GM04504 (cell line): ENCODE data around the gene MYPN.
"Not testable (repeated sequence)": the region's sequence is repeated elsewhere in the genome, so short reads cannot be mapped to it uniquely, and the experiment has no call there.

ENCODE experiments used
- DNase-seq: peaks from one replicate; pipeline ENCODE4 v3.0.0-alpha.2; 2012; ENCODE audit warnings: low read depth

MYPN gene

DNA sequence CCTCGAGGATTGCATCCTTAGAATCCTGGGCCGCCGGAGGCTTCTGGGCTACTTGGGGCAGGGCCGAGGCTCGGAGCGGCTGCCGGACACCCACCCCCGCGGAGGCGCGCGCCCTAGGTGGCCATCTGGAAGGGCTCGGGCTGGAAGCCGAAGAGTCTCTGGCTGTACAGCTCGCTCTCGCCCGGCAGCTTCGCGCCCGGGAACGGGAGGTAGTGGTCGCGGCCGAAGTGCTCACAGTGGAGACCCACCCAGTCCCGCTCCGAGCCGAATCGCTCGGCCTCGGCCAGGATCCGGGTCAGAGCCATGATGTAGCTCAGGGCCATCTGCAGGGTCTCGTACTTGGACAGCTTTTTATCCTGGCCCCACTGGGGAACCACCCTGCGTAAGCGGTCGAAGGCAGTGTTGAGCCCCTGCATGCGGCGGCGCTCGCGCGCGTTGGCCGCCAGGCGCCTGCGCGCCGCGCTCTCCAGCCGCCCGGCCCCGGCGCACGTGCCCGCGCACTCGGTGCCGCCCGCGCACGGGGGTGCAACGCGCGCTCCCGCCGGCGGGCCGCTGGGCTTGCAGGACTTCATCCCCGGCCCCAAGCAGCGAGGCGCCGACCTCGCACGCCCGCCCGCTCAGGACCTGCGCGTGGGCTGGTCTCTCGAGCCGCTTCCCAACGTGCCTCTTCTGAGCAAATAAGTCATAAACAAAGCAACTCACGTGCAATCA, 122.0 kb downstream of the MYPN start:
- peak; percentile 35 for DNase-seq

DNA sequence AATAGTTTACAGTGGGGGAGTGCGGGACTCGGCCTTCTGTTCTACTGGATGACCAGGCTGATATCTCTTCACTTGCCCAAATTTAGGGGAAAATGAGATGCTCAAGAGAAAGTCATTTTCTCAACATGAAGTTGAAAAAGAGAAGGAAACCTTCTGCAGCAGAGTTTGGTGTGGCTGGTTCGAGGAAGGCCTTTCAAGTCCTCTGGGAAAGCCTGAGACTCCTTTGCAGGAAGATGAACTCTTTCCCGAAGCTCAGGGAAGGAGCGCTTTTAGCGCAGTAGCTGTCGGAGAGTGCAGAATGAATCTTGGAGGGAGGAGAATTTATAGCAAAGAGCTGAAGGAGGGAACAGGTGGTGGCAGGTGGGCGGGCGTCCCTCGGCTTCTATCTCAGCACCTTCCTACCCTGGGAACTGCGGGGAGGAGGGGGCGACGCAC, 122.5 kb downstream of the MYPN start, which contains the start of gene ATOH7:
ATOH7 (minus strand) TSS at position 297 of the 435 bp plus-strand sequence. CDS start 436 bp downstream, outside the sequence.
- no peak for DNase-seq

DNA sequence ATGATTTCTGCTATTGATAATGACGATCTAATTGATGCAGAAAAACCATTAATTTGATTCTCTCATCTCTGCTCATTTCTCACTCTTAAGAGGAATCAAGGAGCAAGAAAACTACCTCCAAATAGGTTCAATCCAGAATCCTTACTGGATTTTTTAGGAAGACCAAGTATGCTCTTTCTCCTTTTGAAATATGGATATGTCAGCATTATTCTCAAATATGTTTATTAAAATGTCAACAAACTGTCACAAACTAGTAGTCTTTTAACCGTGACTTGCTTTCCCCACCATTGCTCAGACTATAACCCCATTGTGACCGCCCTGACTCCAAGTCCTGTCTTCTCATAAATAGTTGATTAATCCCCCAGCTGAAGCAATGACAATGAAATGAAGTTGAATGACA, 123.8 kb downstream of the MYPN start:
- no peak for DNase-seq

DNA sequence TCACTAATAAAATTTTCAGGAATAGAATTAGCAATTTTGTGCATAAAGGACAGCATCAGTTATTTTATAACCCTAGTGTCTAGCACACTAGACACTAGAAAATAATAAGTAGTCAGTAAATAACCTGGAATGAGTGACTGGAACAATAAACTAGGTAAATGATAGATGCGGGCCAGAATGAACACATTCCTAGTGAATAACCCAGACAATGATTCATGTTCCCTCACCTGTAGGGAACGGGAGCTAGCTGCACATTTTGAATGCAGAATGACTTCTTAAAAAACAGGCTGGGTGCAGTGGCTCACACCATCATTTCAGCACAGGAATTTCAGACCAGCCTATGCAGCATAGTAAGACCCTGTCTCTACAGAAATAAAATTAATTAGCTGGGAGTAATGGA, 125.8 kb downstream of the MYPN start:
- no peak for DNase-seq

DNA sequence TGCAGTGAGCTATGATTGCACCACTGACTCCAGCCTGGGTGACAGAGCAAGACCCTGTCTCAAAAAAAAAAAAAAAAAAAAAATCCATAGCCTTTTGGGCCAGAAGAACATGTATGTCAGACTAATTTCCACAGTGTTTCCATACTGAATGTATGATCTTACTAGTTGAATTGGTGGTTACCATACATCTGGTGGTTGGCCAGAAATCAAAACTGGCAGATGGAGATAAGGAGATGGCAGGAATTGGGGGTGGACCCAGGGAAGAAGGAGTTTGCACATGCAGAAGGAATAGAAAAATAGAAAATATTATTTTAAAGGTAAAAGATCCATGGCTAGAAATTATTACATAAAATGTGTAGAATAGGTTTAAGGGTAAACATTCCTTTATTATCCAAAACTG, 126.3 kb downstream of the MYPN start:
- DNase-seq = no peak

DNA sequence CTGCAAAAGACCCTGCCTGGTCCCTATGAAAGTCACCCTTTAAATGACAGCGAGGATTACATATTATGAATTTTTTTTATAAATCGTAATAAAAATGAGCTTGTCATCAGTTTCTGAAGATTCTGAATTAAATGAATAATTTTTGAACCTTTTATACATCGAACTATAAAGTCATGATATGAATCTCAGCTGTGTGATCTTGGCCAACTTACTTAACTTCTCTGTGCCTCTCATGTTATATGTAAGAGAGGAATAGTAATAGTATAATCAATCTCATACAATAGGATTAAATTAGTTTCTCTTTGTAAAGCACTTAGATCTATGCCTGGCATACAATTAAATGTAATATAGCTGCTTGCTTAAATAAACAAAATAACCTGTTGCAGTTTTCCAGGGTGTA, 127.9 kb downstream of the MYPN start:
- DNase-seq = no peak

DNA sequence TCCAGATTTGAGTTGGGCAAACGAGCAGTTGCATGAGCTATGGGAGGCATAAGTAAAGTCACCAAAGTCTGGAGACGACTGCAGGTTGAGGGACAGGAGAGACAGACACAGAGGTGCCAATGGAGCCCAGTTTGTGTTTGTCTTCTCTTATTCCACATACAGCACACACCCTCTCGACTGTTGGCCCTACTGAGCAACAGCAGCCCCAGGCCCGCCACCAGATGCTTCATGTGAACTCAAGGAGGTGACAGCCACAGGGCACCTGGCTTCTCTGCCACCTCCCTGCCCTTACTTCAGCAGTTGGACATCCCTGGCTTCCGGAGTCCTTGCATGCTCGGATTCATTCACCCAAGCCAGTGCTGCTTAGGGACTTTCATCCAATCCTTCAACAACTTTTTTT, 129.1 kb downstream of the MYPN start:
- no peak for DNase-seq

DNA sequence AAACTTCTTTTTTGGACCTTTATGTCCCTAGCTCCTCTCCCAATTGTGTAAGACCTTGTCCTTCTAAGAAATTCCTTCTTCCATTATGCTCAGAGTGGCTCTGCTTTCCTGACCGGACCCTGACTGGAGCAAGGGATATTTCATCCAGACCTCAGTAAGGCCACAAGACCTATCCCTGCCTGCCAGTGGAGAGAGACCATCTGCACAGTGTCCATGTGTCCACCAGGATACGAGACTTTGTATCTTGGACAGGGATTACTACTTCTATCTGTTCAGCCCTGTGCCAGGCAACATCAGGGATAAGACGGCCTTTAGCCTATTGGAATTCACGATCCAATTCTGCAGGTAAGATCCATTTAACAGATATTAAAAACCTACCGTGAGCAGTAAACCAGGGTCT, 129.8 kb downstream of the MYPN start:
- DNase-seq = no peak

DNA sequence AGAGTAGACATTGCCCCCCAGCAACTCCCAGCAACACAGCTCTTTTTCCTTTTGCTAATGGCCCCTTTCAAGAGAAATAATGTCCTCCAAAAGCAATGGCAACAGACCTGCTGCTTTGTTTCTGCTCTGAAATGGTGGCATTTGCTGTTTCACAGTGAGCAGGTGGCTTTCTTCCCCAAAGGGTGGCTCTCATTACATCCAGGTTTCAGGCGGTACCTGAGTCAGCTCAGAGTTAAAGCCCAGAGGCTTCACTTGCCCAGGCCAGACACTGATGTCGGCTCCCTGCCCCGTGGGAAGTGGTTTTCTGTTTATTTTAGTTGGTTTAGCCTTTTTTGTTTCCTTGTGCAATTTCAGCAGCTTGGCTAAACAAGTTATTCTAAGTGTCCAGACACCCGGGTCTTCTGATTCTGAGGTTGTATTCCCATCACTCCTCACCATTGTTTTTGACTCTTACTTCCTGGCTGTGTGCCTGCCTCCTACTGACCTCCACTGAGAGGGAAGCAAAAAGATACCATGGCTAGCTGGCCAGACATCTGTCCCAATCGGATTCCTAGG, 130.4 kb downstream of the MYPN start:
- no peak for DNase-seq

DNA sequence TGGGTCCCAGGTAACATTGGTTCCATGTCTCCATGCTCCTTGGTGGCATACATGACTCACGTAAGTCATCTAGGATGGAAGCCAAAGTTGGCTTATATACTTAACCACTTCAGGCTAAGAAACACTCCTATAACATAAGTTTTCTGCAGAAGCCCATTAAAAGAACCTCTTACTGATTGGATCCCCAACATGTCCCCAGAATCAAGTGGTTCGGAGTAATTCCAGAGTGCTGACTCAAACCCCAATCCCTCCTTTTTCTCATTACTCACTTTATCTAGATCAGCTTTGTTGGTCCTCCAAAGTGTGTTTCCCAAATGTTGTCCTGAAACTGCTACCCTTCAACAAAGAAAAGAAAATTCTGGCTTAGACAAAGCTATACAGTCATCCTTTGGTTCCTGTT, 132.8 kb downstream of the MYPN start:
- DNase-seq = no peak

DNA sequence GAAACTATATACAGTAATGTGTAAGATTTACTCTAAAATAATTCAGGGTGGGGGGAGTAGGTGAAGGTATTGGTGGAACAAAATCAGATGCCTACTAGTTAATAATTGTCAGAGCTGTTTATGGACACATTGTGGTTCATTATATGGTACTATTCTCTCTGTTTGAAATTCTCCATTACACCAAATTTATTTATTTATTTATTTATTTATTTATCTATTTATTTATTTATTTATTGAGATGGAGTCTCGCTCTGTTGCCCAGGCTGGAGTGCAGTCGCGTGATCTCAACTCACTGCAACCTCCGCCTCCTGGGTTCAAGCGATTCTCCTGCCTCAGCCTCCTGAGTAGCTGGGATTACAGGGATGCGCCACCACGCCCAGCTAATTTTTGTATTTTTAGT, 137.1 kb downstream of the MYPN start:
- not testable (repeated sequence) for DNase-seq

DNA sequence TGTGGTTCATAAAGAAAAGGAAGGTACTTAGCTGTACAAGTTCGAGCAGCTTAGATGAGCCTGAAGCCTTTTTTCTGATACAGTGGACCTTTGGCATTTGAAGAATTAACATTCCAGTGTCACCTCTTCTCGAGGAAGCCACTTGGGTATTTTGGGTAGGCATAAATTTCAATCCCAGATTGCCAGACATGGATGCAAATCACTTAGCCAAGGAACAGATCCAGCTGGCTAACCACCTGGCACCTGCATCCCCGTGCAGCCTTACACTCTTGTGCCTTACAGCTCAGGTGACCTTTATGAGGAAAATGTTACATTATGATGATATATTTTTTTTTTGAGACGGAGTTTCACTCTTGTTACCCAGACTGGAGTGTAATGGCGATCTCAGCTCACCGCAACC, 138.6 kb downstream of the MYPN start:
- DNase-seq = no peak

DNA sequence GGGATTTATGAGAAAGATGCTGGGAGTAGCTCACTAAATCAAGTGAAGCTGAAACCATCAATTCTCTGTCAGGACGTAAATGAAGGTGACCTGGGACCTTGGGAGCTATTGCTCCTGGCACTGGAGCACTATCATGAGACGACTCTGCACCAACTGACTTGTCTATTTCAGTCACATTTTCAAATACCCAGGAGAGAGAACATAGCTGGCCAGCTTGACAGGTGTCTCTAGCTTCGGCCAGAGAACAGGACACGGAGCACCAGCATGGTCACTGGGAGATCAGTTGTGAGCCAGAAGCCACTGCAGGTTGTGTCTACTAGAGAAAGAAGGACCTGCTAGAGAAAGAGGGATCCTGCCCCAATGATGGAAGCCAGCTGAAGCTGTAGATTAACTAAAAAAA, 140.0 kb downstream of the MYPN start:
- DNase-seq = no peak

DNA sequence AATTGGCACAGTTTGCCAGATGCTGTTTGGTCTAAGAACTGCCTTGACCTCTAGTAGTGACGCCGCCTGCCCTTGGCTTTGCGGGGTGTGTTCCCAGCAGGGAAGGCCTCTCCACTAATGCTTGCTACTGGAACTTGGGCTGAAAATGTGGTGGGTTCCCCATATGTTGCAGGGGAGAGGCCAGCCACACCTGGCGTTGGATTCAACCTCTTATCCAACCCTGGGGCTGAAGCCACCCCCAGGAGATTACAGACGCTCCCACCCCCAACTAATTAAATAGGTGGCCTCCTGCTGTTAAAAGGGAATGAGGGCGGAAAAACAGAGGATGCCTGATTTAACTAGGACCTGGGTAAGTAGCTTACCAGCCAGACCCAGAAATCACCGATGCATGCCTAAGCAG, 141.9 kb downstream of the MYPN start:
- no peak for DNase-seq

DNA sequence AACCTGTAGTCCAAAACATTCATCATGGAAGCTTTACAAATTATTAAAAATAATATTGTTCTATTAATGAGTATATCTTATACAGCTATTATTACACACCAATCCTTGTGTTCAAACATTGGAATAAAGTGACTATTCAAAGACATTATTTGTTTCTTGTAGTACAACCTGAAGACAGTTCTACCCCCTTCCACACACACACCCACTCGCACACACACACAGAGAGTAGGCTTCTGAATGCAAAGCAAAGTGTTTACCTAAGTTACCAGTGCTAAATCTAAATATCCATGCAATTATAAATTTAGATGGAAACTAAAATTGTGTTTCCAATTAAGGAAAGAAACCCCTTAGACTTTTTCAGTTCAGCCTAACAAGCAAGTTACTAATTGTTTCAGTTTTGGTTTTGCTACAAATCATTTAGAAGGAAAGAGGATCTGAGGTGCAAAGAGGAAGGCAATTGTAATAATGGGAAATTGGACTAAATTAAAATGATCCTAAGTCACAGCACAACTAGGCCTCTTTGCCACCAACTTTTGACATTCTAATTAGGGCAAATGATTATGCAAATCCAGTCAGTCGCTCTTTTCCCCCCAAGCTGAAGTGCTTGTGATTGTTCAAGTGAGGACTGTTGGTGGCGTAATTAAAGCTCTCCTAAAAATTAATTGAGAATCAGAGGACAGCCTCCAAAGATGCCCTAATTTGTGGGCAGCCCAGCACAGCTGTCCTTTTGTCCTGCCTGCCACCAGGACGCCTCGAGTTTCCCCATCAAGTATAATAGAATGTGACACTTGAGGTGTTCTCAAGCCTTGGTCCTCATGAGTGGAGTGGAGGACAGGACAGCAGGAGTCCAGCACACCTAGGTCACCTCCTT, 142.6 kb downstream of the MYPN start:
- no peak for DNase-seq

DNA sequence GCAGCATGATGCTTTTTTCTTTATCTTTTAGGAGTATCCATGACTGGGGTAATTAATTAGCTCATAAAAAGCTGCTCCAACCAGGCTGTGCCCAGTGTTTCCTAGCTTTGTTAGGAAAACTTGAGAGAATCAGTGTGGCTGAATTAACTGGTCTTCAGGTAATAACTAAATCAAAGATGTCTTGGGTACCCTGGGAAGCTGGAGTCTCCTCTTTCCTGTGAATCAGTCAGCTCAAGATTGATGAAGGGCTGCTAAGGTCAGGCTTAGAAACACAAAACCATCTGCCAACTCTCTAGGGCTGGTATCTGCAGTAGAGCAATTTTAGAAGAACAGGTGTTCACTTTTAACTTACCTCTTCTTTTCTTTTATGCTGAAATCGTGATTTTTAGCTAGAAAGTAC, 144.1 kb downstream of the MYPN start:
- DNase-seq = no peak

DNA sequence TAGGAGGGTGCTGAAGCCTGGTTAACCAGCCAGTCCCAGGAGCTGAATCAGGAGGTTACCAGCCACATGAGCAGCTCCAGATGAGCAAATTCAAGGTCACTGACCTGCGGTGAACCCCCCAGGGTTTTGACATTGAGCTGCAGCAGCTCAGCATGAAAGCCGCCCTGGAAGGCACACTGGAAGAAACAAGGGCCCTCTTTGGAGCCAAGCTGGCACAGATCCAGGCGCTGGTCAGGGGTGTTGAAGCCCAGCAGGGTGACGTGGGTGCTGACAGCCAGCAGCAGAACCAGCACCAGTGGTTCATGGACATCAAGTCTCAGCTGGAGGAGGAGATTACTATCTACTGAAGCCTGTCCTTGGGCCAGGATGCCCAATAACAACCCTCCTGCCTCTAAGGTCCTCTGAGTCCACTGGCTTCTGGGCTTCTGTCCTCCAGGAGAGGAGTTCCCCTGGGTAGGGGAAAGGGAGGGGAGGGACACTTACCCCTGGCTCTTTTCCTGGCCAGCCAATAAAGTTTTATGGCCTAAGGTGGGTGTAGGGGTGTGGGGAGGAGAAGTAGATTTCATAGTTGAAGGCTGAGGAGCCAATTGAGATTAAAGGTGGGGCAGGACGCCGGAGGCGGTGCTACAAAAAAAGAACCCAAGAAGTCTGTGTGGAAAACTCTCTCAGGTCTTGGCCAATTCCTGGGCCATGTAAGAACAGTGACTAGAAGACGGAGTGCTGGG, 152.0 kb downstream of the MYPN start:
- DNase-seq = no peak
